Measurements from ENCODE around the gene GART. TPM values are rescaled to one million over a fixed set of nuclear protein-coding genes. Genes with fewer than 3 reads are reported as not detected.

The GART gene
- total RNA-seq, 2 donors from 2014 or later: 55.9 to 65.3 TPM

GRCh38 chr21:33544451-33545195, 2.7 kb upstream of the GART start:
- WGBS: 10% methylated on average over 8 of the region's 8 CpGs
- intact Hi-C loops (cut with DNase I): no loop called here

GRCh38 chr21:33543505-33544129, 1.7 kb upstream of the GART start:
- intact Hi-C loops (cut with DNase I): loop anchor here (2.0 kb wide), 1 partner anchor 65 kb away; the partner anchor contains the start of gene TMEM50B
- DNase-seq (ENCODE audit: low spot score): peak; percentile 57
- H3K4me3 ChIP-seq: peak overlapping the region; percentile 63 to 65

More at GRCh38 chr21:33544451-33545195, 2.7 kb upstream of the GART start:
- Histone ChIP-seq H3K9me3 (no peaks in the 10 kb centered on the region), H3K27me3 (replicated peaks; ENCODE audit: insufficient read depth) (no peaks in the 10 kb centered on the region), H3K36me3 (no peaks in the 10 kb centered on the region), H3K4me1 (replicated peaks) (peaks cover 5% of the 10 kb centered on the region), H3K4me3 (peak overlapping the region; percentile 63 to 65), H3K27ac (no peak overlapping the region)
- no peak for TF ChIP-seq POLR2A (IDR thresholded peaks at IDR 0.05)
- no peak for TF ChIP-seq CTCF (IDR thresholded peaks at IDR 0.05)
- TF ChIP-seq POLR2AphosphoS5 (IDR thresholded peaks at IDR 0.05): no peak
- DNase-seq (ENCODE audit: low spot score): no peak

GRCh38 chr21:33542640-33543504, 955 bp upstream of the GART start, which contains the start of gene SON:
Gene SON (plus strand): TSS chr21:33543038. CDS start chr21:33543093, 55 bp downstream.
- intact Hi-C loops (cut with DNase I): loop anchor here (2.0 kb wide), 1 partner anchor 64 kb away; the partner anchor contains the start of gene TMEM50B
- Histone ChIP-seq H3K36me3 (no peaks in the 10 kb centered on the region), H3K27me3 (replicated peaks; ENCODE audit: insufficient read depth) (no peaks in the 10 kb centered on the region), H3K4me1 (replicated peaks) (peaks cover 5% of the 10 kb centered on the region), H3K9me3 (no peaks in the 10 kb centered on the region), H3K4me3 (peak within 1 kb of the TSS; percentile 63 to 65), H3K27ac (peak within 1 kb of the TSS; percentile 99)
- TF ChIP-seq CTCF (IDR thresholded peaks at IDR 0.05): peak in 1 of 4 experiments; percentile 4
- TF ChIP-seq POLR2AphosphoS5 (IDR thresholded peaks at IDR 0.05): peak; percentile 95
- peak; percentile 95 for TF ChIP-seq POLR2A (IDR thresholded peaks at IDR 0.05)
- peak; percentile 99 for DNase-seq (ENCODE audit: low spot score)
- WGBS: under 1% methylated on average over 56 of the region's 57 CpGs

More at GRCh38 chr21:33543505-33544129, 1.7 kb upstream of the GART start:
- Histone ChIP-seq H3K27me3 (replicated peaks; ENCODE audit: insufficient read depth) (no peaks in the 10 kb centered on the region), H3K4me1 (replicated peaks) (peaks cover 5% of the 10 kb centered on the region), H3K27ac (peak overlapping the region; percentile 99), H3K9me3 (no peaks in the 10 kb centered on the region), H3K36me3 (no peaks in the 10 kb centered on the region)
- WGBS: under 1% methylated on average over 26 of the region's 26 CpGs
- TF ChIP-seq CTCF (IDR thresholded peaks at IDR 0.05): no peak
- no peak for TF ChIP-seq POLR2AphosphoS5 (IDR thresholded peaks at IDR 0.05)
- TF ChIP-seq POLR2A (IDR thresholded peaks at IDR 0.05): no peak

GRCh38 chr21:33541105-33541711, 709 bp downstream of the GART start:
- peak overlapping the region; percentile 99 for H3K27ac ChIP-seq
- TF ChIP-seq POLR2AphosphoS5 (IDR thresholded peaks at IDR 0.05) (no peak), POLR2A (IDR thresholded peaks at IDR 0.05) (no peak)
- H3K27me3 ChIP-seq (replicated peaks; ENCODE audit: insufficient read depth): no peaks in the 10 kb centered on the region
- H3K36me3 ChIP-seq: no peaks in the 10 kb centered on the region
- intact Hi-C loops (cut with DNase I): no loop called here
- DNase-seq (ENCODE audit: low spot score): no peak
- H3K9me3 ChIP-seq: no peaks in the 10 kb centered on the region
- H3K4me3 ChIP-seq: peak overlapping the region; percentile 63 to 65
- 58% methylated on average over 19 of the region's 19 CpGs for WGBS
- peaks cover 3% of the 10 kb centered on the region for H3K4me1 ChIP-seq (replicated peaks)
